IPS DF 19.7 (cell line): Measurements from ENCODE around the gene EEF2.

Experiments used
- DNase-seq: peaks from one replicate; pipeline ENCODE4 v3.0.0-alpha.2; 2013; ENCODE audit warnings: low read depth, low spot score

Gene EEF2

GRCh38 chr19:3984584-3984907, 717 bp downstream of the EEF2 start:
- no peak for DNase-seq

- DNase-seq, result no peak
These were observed 1.2 kb downstream of the EEF2 start for GRCh38 chr19:3983936-3984583.

GRCh38 chr19:3983542-3983914, 1.7 kb downstream of the EEF2 start:
- no peak for DNase-seq

GRCh38 chr19:3982701-3983541, 2.3 kb downstream of the EEF2 start:
- DNase-seq, result no peak

- no peak for DNase-seq
These were observed 3.3 kb downstream of the EEF2 start for GRCh38 chr19:3981736-3982681.

GRCh38 chr19:3981373-3981735, 3.9 kb downstream of the EEF2 start:
- DNase-seq, result no peak

GRCh38 chr19:3980353-3981251, 4.7 kb downstream of the EEF2 start:
- no peak for DNase-seq

GRCh38 chr19:3979674-3980352, 5.5 kb downstream of the EEF2 start:
- DNase-seq, result no peak

- DNase-seq, result no peak
These were observed 6.0 kb downstream of the EEF2 start for GRCh38 chr19:3979289-3979673.

- no peak for DNase-seq
These were observed 7.1 kb downstream of the EEF2 start for GRCh38 chr19:3978145-3978544.

GRCh38 chr19:3977242-3978143, 7.8 kb downstream of the EEF2 start:
- no peak for DNase-seq

- DNase-seq, result no peak
These were observed 8.6 kb downstream of the EEF2 start for GRCh38 chr19:3976495-3977241.

GRCh38 chr19:3975637-3976087, 9.6 kb downstream of the EEF2 start:
- DNase-seq, result no peak

- DNase-seq, result no peak
These were observed 10.1 kb downstream of the EEF2 start for GRCh38 chr19:3975144-3975543.

- peak; percentile 96 for DNase-seq
These were observed 14.3 kb downstream of the EEF2 start, which contains the start of gene DAPK3 for GRCh38 chr19:3970808-3971598. Gene DAPK3, minus strand, starts transcription at chr19:3971099. Its CDS starts 1,364 bp downstream, at chr19:3969735.

GRCh38 chr19:3970313-3970807, 14.9 kb downstream of the EEF2 start:
- no peak for DNase-seq

- DNase-seq, result no peak
These were observed 15.6 kb downstream of the EEF2 start for GRCh38 chr19:3969435-3970312.
